ENCODE data around the gene SRPK2.

- TF ChIP-seq CTCF (conservative IDR thresholded peaks at IDR 0.05; ENCODE audit: low read depth, low read length), result no peak
- no peak for TF ChIP-seq EZH2 (IDR thresholded peaks at IDR 0.05; ENCODE audit: low read length, unreplicated experiment)
Measured at GRCh38 chr7:105402221-105403095, 13.7 kb upstream of the SRPK2 start.

Measured in PC-3 (cell line).